ENCODE data around the gene SLC39A10.
"Not testable (repeated sequence)": the region's sequence is repeated elsewhere in the genome, so short reads cannot be mapped to it uniquely, and the experiment has no call there.

SLC39A10 gene

DNA sequence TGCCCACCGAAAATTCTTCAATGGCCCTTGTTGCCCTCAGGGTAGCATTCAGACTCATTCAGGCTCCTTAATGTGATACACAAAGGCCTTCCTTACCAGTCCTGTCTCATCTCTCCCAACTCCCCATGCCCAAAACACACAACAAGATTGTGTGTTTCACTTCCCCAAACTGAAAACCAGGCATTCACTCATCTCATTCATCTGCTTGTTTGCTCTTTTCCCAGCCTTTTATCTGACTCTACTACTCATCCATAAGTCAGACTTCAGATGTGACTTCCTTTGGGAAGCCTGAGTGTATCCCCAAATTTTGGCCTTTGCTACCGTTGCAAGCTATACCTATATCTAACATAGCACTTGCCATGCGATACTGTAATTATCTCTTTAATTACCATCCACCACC is 9.7 kb upstream of the SLC39A10 start:
- no peak for DNase-seq

- not testable (repeated sequence) for DNase-seq
Measured at GRCh38 chr2:195648370-195648769, 8.7 kb upstream of the SLC39A10 start.

GRCh38 chr2:195648787-195649186 is 8.2 kb upstream of the SLC39A10 start:
- no peak for DNase-seq

- DNase-seq, result no peak
Measured at GRCh38 chr2:195649629-195650190, 7.3 kb upstream of the SLC39A10 start.

GRCh38 chr2:195651046-195651445 is 6.0 kb upstream of the SLC39A10 start:
- no peak for DNase-seq

GRCh38 chr2:195652911-195653310 is 4.1 kb upstream of the SLC39A10 start:
- no peak for DNase-seq

- no peak for DNase-seq
Measured at GRCh38 chr2:195656161-195656858, 716 bp upstream of the SLC39A10 start.

GRCh38 chr2:195657634-195658540 is 861 bp downstream of the SLC39A10 start:
- DNase-seq, result peak; percentile 85

DNA sequence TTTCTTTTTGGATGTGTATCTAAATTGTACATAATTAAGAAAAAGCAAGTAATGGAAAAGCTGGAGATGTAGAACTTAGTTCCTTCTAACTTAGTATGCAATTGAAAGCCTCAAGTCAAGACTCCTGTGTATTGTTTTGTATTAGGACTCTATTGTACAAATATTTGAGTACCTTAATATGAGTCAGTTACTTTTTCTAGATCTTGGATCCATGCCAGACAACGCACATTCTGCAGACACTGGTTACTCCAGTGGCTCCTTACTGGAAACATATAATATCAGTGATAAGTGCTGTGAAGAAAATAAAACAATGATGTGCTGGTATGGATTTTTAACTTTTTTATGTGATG is 1.5 kb downstream of the SLC39A10 start:
- no peak for DNase-seq

GRCh38 chr2:195659114-195659513 is 2.1 kb downstream of the SLC39A10 start:
- no peak for DNase-seq

DNA sequence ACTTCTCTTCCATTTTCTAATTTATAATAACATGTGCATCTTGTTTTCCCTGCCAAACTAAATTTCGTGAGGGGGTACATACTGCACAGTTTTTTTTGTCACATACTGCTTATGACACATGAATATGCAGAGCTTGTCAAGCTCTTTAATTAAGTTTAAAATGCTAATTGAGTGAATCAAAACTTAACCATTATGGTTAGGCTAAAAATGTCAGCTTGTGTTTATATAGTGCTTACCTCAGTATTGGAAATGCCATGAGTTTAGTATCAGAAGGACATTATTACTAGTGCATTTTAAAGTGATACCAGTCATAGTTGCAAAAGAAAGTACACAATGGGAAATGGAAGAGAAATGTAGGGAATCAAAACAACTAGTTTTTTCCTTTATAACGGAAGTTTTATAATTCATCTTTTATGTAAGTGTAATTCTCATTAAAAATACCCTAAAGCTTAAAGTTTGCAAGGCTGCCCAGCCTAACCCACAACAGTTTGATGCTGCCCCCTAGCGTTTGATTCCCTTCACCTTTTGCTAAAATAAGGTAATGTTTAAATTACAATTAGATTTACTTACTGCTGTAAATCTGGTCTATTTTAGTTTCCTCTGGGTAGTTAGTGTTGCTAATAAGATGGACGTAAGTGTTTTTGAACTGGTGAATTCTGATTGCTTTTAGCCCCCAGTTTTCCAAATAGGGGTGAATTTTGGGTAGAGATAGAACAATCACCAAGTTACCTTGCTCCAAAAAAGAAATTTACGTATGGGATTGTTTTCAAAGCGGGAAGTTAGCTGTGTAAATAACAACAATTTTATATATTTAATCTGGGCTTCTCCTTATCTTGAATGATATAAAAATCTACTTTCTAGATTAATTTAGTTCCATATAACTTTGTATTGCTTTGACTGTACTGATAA is 3.2 kb downstream of the SLC39A10 start:
- DNase-seq, result peak; percentile 70

DNA sequence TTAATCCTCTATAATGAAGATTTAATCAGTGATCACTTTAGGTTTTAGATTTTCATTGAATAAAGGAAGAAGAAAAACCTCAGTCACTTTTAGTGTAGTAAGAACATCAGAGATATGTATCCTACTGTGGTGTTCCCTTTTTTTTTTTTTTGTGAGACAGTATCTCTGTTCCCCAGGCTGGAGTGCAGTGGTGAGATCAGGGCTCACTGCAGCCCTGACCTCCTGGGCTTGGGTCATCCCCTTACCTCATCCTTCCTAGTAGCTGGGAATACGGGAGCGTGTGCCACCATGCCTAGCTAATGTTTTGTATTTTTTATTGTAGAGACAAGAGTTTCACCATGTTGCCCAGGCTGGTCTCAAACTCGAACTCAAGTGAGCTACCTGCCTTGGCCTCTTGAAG is 5.1 kb downstream of the SLC39A10 start:
- no peak for DNase-seq

DNA sequence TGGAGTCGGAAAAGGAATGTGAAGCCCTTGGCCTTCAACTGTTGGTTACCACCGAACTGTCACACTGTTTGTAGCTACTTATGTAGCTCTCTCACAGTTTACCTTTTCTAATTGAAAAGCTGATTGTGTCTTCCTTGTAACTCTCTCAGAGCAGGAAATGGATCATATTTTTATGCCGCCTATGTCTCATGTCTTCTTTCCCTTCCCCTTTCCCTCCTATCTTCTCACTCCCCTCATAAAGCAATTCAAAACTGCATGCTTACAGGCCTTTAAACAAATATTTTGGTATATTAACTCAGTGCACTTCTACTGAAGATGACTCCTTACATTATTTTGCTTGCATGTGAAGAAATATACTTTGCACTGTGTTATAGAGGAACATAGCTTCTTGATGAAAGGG is 6.0 kb downstream of the SLC39A10 start:
- DNase-seq, result no peak

DNA sequence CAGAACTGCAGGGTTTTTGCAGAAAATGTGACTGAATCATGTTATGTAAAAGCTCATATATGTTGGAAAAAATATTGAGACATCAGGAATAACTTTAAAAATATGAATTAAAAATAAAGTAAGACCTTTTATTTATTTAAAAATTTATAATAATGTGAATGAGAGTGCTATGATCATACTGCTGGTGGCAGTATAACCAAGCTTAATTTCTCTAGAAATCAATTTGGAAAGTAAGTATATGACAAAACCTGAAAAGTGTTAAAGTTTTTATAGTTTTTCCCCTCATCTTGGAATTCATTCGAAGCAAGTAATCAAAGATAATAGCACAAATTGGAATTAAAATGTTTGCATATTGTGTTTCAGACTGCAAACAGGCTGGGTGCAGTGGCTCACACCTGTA is 7.5 kb downstream of the SLC39A10 start:
- DNase-seq, result no peak

- DNase-seq, result not testable (repeated sequence)
Measured at GRCh38 chr2:195665153-195665552, 8.1 kb downstream of the SLC39A10 start.

DNA sequence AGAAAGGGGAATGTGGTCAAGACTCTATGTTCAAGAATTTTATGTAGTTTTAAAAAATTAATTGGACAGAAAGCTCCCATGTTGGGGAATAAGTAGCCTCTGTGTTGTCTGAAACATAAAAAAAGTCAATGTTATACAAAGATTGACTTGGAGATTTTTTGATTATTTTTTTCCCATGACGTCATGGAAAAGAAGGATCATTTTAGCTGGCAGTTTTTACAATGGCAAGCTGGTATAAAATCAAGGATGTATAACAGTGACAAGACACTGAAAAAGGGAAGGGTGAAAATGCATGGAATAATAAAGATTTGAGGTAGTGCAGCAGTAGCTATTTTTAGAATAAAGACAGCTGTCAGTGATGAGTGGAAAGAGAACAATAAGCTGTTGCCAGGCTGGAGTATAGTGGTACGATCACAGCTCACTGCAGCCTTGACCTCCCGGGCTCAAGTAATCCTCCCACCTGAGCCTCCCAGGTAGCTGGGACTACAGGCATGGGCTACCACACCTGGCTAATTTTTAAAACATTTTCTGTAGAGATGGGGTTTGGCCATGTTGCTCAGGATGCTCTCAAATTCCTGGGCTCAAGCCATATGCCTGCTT is 9.2 kb downstream of the SLC39A10 start:
- no peak for DNase-seq

- DNase-seq, result no peak
Measured at GRCh38 chr2:195667974-195668373, 10.9 kb downstream of the SLC39A10 start.

- no peak for DNase-seq
Measured at GRCh38 chr2:195670191-195670590, 13.2 kb downstream of the SLC39A10 start.

DNA sequence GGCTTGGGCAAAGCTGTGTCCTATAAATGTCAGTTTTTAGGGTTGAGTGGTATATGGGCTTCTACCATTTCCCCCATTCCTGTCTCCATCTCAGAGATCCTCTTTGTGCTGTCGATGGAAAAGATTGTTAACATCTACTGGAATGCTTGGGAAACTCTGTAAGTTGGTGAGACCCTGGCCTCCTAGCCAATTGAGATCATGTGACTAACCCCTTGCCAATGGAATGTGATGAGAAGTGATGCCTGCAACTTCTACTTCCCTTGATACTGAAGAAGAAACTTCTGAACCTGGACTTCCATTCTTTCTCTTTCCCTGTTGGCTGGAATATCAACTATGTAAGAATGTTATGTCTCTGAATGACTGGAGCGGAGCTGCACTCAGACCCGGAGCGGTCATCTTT is 14.5 kb downstream of the SLC39A10 start:
- DNase-seq, result no peak

DNA sequence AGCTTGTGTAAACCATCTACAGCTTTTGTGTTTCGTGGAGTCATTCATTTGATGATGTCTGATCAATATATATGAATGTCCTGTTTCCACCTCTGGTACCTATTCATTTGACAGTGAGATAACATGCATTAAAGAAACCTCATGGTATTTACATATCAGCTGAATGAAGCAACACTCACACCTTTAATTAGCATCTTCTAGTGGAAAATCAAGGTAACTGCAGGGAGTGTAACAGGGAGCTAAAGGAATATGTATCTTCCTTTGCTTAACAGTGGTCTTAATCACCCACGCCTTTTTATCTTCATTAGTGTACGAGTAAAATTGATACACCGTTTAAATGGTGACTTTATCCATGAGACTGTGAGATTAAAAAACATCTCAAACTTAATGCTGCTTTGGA is 15.6 kb downstream of the SLC39A10 start:
- no peak for DNase-seq

- no peak for DNase-seq
Measured at GRCh38 chr2:195674491-195675221, 17.6 kb downstream of the SLC39A10 start.

Measured in CD4-positive, alpha-beta T cell treated with Interleukin-15 for 1 hour (primary cell).